Measurements from ENCODE around the gene ADAMTS6.

DNA sequence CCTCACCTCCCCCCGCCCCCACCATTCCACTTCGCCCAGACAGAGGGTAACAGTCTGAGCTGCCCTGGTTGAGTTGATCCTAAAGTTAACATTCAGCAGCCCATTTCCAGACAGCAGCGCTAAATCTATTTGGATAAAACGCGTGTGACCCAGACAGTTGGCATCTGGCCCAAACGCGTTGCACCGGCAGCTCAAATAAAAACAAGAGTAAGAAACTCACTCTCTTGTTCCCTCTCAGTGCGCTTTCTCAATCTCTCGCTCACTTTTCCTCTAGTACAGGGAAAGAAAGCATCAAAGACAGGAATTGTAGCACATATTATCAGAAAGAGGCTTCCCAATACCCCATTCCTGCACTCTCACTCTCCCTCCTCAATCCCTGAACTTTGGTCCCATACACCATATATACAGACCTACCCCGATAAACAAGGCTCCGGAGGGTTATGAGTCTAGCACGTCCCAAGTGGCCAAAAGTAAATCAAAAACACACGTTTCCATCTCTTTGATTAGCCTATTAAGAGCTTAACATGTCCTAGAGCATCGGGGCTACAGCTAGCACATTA is 1.3 kb downstream of the ADAMTS6 start:
- TF ChIP-seq, protein P1, sequence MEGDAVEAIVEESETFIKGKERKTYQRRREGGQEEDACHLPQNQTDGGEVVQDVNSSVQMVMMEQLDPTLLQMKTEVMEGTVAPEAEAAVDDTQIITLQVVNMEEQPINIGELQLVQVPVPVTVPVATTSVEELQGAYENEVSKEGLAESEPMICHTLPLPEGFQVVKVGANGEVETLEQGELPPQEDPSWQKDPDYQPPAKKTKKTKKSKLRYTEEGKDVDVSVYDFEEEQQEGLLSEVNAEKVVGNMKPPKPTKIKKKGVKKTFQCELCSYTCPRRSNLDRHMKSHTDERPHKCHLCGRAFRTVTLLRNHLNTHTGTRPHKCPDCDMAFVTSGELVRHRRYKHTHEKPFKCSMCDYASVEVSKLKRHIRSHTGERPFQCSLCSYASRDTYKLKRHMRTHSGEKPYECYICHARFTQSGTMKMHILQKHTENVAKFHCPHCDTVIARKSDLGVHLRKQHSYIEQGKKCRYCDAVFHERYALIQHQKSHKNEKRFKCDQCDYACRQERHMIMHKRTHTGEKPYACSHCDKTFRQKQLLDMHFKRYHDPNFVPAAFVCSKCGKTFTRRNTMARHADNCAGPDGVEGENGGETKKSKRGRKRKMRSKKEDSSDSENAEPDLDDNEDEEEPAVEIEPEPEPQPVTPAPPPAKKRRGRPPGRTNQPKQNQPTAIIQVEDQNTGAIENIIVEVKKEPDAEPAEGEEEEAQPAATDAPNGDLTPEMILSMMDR (IDR thresholded peaks at IDR 0.05; ENCODE audit: borderline replicate concordance, extremely low read depth, low read length, poor library complexity, severe bottlenecking), result no peak
- TF ChIP-seq EZH2 (IDR thresholded peaks at IDR 0.05; ENCODE audit: borderline replicate concordance, low read depth, low read length, severe bottlenecking), result peak; percentile 71
